C4-2B (cell line): Measurements from ENCODE around the gene CLK3.

Source experiments
- H3K27ac ChIP-seq: fragments of 450-650 bp; 2 replicates; pipeline ENCODE4 v1.5.1; 2017
- CTCF ChIP-seq: fragments of 450-650 bp; conservative IDR thresholded peaks from 2 replicates; pipeline ENCODE4 v1.5.1; 2017; ENCODE audit warnings: mild to moderate bottlenecking
- ZFX ChIP-seq: fragments of 450-650 bp; IDR thresholded peaks from 2 replicates; pipeline ENCODE4 v1.6.1; 2017

The CLK3 gene

GRCh38 chr15:74643665-74644204 lies 28.1 kb downstream of the CLK3 start:
- TF ChIP-seq CTCF, result no peak
- TF ChIP-seq ZFX, result no peak
- peak overlapping the region; percentile 99 for H3K27ac ChIP-seq

GRCh38 chr15:74646480-74646879 lies 30.8 kb downstream of the CLK3 start:
- no peak for TF ChIP-seq ZFX
- no peak for TF ChIP-seq CTCF

GRCh38 chr15:74648051-74648842 lies 32.6 kb downstream of the CLK3 start:
- no peak for TF ChIP-seq ZFX
- TF ChIP-seq CTCF, result no peak
- no peak overlapping the region for H3K27ac ChIP-seq

More at GRCh38 chr15:74646480-74646879, 30.8 kb downstream of the CLK3 start:
- H3K27ac ChIP-seq, result no peak overlapping the region

GRCh38 chr15:74651242-74651741 lies 35.7 kb downstream of the CLK3 start:
- H3K27ac ChIP-seq, result no peak overlapping the region
- TF ChIP-seq ZFX (no peak), CTCF (no peak)

GRCh38 chr15:74653426-74654102 lies 37.9 kb downstream of the CLK3 start:
- H3K27ac ChIP-seq, result no peak overlapping the region
- TF ChIP-seq CTCF (no peak), ZFX (no peak)

GRCh38 chr15:74655424-74655823 lies 39.8 kb downstream of the CLK3 start:
- no peak overlapping the region for H3K27ac ChIP-seq

More at GRCh38 chr15:74655424-74655823, 39.8 kb downstream of the CLK3 start:
- TF ChIP-seq CTCF (no peak), ZFX (no peak)
